NK-92 treated with Interleukin-12 subunit alpha and Interleukin-12 subunit beta, amount 100 ng/mL, for 24 hours (cell line): ENCODE measurements around the gene THAP8.

Experiments used
- DNase-seq: peaks from one replicate; lab custom pipeline; 2025; lab: John Stamatoyannopoulos, UW

The THAP8 gene

GRCh38 chr19:36030264-36031148, 23.6 kb downstream of the THAP8 start:
- DNase-seq: no peak

GRCh38 chr19:36028313-36029041, 25.6 kb downstream of the THAP8 start:
- DNase-seq: no peak

- no peak for DNase-seq
Measured at GRCh38 chr19:36027696-36028095, 26.4 kb downstream of the THAP8 start.

GRCh38 chr19:36026091-36026876, 27.8 kb downstream of the THAP8 start:
- no peak for DNase-seq

GRCh38 chr19:36025541-36025940, 28.5 kb downstream of the THAP8 start:
- no peak for DNase-seq

GRCh38 chr19:36023432-36023831, 30.7 kb downstream of the THAP8 start:
- DNase-seq: no peak

GRCh38 chr19:36019061-36019670, 34.9 kb downstream of the THAP8 start:
- no peak for DNase-seq

- peak; percentile 100 for DNase-seq
Measured at GRCh38 chr19:36014012-36014924, 39.8 kb downstream of the THAP8 start, which contains the start of gene ALKBH6. Gene ALKBH6, minus strand, starts transcription at chr19:36014213. Its CDS starts 816 bp downstream, at chr19:36013397.

GRCh38 chr19:36013280-36014011, 40.6 kb downstream of the THAP8 start:
- no peak for DNase-seq

- DNase-seq: no peak
Measured at GRCh38 chr19:36010402-36010801, 43.7 kb downstream of the THAP8 start.

GRCh38 chr19:36009633-36010379, 44.3 kb downstream of the THAP8 start:
- DNase-seq: no peak

- no peak for DNase-seq
Measured at GRCh38 chr19:36009220-36009619, 44.9 kb downstream of the THAP8 start.

GRCh38 chr19:36008336-36008978, 45.6 kb downstream of the THAP8 start, which contains the start of gene SYNE4:
Gene SYNE4, minus strand, starts transcription at chr19:36008813. Its CDS starts 132 bp downstream, at chr19:36008681.
- DNase-seq: no peak

GRCh38 chr19:36006955-36007354, 47.1 kb downstream of the THAP8 start:
- no peak for DNase-seq

- DNase-seq: no peak
Measured at GRCh38 chr19:36003284-36003683, 50.8 kb downstream of the THAP8 start.

GRCh38 chr19:36001605-36002004, 52.5 kb downstream of the THAP8 start:
- DNase-seq: no peak

GRCh38 chr19:35996777-35997176, 57.3 kb downstream of the THAP8 start:
- no peak for DNase-seq
